D721Med (cell line): ENCODE measurements around the gene CYP27B1.

ENCODE experiments used
- DNase-seq: peaks from one replicate; pipeline ENCODE4 v3.0.0; 2011; ENCODE audit warnings: low spot score; ENCODE audit not compliant: insufficient read length
- FAIRE-seq: peaks from 2 replicates; lab custom pipeline; 2011; peaks lifted over from hg19 to GRCh38; lab: Jason Lieb, UNC
- TF ChIP-seq, protein P1 (sequence below): IDR thresholded peaks from 2 replicates; pipeline ENCODE4 v1.5.1; 2012; ENCODE audit warnings: mild to moderate bottlenecking, control low read depth; ENCODE audit not compliant: insufficient read depth; ENCODE audit errors: missing control alignments

CYP27B1 gene

GRCh38 chr12:57749061-57749460 lies 17.8 kb downstream of the CYP27B1 start:
- FAIRE-seq (no peak), DNase-seq (no peak)
- TF ChIP-seq, protein P1, sequence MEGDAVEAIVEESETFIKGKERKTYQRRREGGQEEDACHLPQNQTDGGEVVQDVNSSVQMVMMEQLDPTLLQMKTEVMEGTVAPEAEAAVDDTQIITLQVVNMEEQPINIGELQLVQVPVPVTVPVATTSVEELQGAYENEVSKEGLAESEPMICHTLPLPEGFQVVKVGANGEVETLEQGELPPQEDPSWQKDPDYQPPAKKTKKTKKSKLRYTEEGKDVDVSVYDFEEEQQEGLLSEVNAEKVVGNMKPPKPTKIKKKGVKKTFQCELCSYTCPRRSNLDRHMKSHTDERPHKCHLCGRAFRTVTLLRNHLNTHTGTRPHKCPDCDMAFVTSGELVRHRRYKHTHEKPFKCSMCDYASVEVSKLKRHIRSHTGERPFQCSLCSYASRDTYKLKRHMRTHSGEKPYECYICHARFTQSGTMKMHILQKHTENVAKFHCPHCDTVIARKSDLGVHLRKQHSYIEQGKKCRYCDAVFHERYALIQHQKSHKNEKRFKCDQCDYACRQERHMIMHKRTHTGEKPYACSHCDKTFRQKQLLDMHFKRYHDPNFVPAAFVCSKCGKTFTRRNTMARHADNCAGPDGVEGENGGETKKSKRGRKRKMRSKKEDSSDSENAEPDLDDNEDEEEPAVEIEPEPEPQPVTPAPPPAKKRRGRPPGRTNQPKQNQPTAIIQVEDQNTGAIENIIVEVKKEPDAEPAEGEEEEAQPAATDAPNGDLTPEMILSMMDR: no peak

DNA sequence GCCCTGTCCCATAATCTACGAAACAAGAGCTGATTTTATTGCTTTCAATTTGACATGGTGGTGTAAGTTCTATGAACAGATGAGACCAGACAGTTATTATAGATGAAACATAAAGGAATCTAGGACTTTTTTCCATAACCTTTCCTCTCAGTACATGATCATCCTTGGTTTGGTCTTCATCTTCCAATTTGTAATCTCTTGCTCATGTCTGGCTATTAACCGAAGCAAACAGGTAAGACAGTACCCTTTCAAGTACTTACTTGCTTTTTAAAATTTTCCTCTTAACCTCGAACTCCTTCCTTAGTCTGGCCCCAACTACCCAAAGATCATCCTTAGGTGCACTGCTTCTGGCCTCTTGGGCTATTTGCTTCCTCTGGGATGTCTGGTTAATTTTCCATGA lies 20.9 kb downstream of the CYP27B1 start:
- TF ChIP-seq, protein P1: no peak
- FAIRE-seq (no peak), DNase-seq (no peak)

DNA sequence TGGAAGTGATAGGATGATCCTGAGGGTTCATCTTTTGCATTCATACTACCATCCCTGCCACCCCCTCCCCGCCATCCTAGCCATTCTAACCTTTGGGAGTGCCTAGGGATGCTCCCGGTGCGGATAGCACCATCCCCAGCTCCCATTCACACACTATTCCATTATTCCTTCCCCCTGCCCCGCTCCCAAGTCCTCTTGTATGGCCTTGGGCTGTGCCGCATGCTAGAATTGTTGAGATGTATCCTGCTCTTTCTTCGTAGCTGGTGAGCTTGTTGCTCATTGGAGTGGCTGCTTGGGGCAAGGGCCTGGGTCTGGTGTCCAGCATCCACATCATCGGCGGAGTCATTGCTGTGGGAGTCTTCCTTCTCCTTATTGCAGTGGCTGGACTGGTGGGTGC lies 21.4 kb downstream of the CYP27B1 start:
- TF ChIP-seq, protein P1: no peak
- DNase-seq (no peak), FAIRE-seq (no peak)

DNA sequence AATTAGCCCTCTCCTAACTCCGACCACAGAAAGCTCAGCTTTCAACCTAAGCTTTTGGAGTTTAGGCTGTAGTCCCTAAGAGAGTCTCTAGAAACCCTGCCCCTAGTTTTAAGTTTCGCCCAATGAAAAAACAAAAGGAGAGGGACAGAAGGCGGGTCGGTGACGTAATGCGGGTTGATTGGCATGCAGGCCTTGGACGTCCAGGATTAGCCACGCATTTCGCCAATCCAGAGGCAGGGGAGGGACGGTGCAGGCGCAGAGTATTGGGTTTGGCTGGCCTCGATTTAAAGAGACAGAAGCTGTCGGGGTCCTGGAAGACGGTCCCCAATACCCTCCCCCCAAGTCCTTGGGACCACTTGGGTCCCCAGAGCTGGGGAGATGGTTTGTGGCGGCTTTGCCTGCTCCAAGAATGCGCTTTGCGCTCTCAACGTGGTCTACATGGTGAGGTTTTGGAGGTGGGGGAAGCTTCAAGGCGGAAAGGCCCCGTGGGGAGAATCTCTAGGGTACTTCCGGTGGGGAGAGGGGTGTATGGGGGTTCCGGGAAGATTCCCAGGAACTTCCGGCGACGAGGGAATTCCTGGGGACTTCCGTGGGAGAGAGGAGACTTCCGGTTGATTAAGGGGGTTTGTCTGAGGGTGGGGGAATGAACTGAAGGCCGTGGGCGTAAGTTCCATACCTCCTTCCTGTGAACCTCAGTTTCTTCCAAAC lies 21.9 kb downstream of the CYP27B1 start, which contains the start of gene TSPAN31:
TSPAN31 (plus strand) TSS at position 263 of the 708 bp plus-strand sequence; CDS start at position 379, 116 bp downstream.
- peak; percentile 58 for FAIRE-seq
- TF ChIP-seq, protein P1: no peak
- peak; percentile 68 for DNase-seq

DNA sequence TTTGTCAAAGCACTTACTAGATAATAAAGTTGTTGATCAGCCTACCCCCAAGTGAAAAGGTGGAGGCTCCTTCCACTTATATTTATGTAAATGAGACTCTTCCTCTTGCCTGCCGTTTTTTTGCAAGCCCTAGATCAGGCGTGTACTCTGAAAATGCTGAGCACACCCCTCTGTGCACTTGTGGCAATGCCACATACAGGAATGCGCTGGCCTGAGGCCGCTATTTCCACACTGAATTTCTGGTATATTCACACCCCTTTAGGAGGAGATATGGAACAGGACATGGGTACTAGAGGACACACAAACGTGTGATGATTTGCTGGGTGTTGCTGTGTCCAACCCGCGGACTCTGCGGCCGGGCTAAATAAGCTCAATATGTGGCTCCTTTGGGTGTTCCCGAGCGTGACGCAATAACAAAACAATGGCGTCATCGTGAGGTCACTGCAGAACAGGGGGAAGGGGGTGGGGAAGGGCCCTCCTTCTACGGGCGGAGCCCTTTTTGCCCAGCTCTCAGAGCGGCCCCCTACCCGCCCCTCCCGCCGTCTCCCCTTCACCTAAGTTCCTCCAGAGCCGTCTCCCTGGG lies 22.6 kb downstream of the CYP27B1 start:
- TF ChIP-seq, protein P1: no peak
- FAIRE-seq: no peak
- DNase-seq: peak; percentile 62

GRCh38 chr12:57743769-57744168 lies 23.1 kb downstream of the CYP27B1 start:
- FAIRE-seq (no peak), DNase-seq (no peak)
- TF ChIP-seq, protein P1: no peak
